Left colon (tissue), 2 donors: Measurements from ENCODE around the gene EMC7. TPM values are rescaled to one million over a fixed set of nuclear protein-coding genes. Genes with fewer than 3 reads are reported as not detected.
"Not testable (repeated sequence)": the region's sequence is repeated elsewhere in the genome, so short reads cannot be mapped to it uniquely, and the experiment has no call there.

Experiments used
- ATAC-seq: fragments of 200-7000 bp; cut with Tn5 transposase; one replicate; pipeline ENCODE4 v1.9.1; 2020; ENCODE audit warnings: mild to moderate bottlenecking, moderate library complexity
- DNase-seq, 2 donors: peaks; one replicate each; pipeline ENCODE4 v3.0.0-alpha.2; 2020
- intact Hi-C, 2 donors: fragments of 100-400 bp; cut with DNase I in 1 of 2; cut with micrococcal nuclease in 1 of 2; formaldehyde crosslinking; loops; one replicate each; pipeline versions ENCODE4 v1.11.2 to v1.14.0; 2022; cut with DNase I, micrococcal nuclease
- long read RNA-seq: library from polyadenylated mRNA; unstranded; transcript quantifications from one replicate; pipeline ENCODE4 v2.0.0, GENCODE V29; 2021
- total RNA-seq, 2 donors: library from RNA; stranded (reverse); fragmentation: NEBNext Ultra II Directional; extraction: Animal tissue kit (Norgen Biotek cat#: 25700); gene quantifications; one replicate each; pipeline ENCODE4 v1.2.1, GENCODE V29; 2021
- donor health status: DM: no; HTN: no; CAD: no.
- donor health status: DM: yes; HTN: yes; CAD: no.

EMC7 gene
- 10 to 100 TPM; 66.3 to 67.4 TPM for total RNA-seq
- long read RNA-seq, transcript EMC7-201 (5 exons, 1,155 nt), result major isoform, 99 of 102 reads
- long read RNA-seq, partial matches to known transcripts, result 2 of 102 reads
- long read RNA-seq, other reads (novel, unspliced or antisense), result 1 of 102 reads

DNA sequence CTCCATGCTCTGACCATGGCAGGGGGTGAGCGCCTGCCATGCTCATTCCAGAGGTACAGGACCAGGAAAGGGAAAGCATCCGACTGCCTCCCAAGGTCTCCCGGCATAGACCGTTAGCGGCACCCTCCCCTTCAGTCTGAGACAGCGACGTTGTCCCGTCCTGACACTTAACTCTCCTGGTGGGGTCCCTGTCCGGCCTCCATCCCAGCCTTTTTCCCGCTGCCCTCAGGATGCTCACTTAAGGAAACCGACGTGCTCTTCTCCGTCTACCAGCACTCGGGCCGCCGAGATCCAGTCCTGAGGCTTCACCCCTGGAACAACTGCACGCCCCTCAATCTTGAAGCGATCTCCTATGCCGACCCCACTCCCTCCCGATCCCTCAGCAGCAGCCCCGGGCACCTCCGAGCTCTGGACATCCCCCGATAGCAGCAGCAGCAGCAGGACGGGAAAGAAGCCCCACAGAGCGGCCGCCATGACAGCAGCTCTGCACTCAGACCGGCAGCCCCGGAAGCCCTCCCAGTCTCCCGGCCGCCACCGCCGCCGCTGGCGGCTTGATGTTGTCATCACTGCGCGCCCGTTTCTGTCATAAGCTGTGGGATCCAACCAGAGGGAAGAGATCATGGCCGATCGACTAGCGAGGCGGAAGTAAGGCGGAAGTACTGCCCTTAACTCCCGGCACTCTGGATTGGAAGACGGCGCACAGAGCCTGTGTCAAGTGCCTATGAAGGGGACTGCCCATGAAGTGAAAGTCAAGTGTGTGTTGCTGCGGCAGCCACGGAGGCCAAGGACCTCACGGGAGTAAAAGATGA is at the start of gene EMC7, which contains the start of gene PGBD4:
EMC7 (minus strand) TSS at position 497 of the 809 bp plus-strand sequence; CDS start at position 474, 23 bp downstream.
PGBD4 (plus strand) TSS at position 718 of the 809 bp plus-strand sequence. CDS start 449 bp downstream, outside the sequence.
- DNase-seq (peak; percentile 99), ATAC-seq (peak; percentile 99)
- intact Hi-C loops, result loop anchor here in 1 of 2 donors (5.0 kb wide), 1 partner anchor 121 kb away; no protein-coding TSS in a partner anchor

DNA sequence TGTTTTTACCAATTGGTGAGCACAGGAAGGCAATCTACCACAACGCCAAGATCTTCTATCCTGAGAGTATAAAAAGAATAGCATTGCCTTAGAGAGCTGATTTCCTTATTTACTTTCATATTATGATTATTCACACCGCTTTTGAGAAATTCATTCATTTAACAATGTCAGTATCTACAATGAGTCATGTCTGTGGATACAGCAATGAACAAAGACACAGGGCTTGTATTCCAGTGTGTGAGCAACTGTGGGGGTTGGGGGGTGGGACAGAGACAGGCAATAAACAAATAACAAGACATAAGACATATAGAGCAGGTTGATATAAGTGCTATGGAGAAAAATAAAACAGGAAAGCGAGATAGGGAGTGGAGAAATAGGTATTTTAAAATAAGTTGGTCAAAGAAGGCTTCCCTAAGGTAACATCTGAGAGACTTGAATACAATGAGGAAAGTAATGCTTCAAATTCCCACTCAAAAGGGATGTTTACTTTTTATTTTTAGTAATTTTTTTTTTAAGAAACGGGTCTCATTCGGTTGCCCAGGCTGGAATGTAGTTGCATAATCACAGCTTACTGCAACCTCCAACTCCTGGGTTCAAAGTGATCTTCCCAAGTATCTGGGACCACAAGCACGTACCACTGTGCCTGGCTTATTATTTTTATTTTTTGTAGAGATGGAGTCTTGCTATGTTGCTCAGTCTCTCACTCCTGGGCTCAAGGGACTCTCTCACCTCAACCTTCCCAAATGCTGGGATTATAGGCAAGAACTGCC is 45.9 kb upstream of the EMC7 start:
- intact Hi-C loops, result no loop called here
- DNase-seq (no peak), ATAC-seq (no peak)

DNA sequence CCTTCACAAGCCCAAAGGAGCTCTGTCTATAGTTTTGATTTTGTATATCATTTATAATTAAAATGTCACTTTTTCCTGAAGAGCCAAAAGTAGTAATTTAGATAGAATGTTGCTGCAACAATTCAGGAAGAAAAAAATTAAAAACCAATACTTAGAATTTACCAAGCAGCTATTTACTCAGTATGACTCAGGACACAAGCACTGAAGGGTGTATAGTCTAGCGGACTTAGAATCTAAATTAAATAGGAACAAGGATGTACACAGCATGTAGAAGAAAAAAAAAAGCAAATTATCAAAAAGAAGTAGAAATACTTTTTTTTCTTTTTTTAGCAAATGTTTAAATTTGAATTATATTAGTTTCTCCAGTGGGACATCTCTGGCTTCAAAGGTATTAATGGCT is 31.8 kb upstream of the EMC7 start:
- intact Hi-C loops, result no loop called here

DNA sequence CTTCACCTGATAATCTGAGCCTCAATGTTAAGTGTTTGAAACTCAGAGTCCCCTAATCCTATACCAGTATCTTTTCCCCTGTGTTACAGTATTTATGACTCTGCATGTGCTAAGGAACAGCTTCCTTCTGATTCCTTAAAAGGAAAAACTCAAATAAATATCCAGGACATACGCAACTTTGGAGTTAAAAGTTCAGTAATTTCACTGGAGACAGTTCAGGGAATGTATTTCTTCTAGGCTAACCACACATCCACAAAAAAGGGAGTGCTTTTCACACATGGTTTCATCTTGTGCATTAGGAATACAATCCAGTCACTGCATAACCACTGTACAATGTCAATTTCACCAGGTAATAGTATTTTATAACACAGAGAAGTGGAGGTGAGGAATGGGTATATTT is 31.2 kb upstream of the EMC7 start:
- intact Hi-C loops, result no loop called here
- no peak for DNase-seq
- ATAC-seq, result no peak

More for the DNA sequence above, 31.8 kb upstream of the EMC7 start:
- ATAC-seq (no peak), DNase-seq (no peak)

DNA sequence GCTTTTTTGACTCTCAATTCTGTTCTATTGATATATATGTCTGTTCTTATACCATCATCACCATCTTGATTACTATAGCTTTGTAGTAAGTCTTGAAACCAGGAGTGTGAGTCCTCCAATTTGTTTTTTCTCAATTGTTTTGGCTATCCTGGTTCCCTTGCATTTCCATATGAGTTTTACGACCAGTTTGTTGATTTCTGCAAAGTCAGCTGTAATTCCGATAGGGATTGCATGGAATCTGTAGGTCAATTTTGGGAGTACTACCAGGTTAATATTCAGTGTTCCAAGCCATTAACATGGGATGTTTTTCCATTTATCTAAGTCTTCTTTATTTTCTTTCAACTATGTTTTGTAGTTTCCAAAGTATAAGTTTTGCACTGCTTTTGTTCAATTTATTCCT is 27.2 kb upstream of the EMC7 start:
- DNase-seq (no peak), ATAC-seq (no peak)
- intact Hi-C loops, result no loop called here

DNA sequence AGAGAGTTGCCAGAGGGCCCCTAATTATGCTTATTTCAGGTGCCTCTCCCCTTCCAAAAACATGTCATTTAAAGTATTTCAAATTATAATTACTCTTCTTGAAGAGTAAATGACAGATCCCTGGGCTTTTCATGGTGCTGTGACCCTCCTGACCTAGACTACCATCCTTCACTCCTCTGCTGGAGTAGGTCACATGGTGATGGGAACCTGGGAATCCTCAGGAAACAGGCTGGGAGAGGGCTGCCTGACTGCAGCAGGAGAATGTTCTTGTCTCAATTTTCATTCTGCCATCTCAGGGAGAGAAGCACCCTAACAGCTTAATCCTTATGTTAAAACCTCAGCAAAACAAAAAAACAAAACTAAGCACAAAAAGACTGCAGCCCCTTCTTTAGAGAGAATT is 24.9 kb upstream of the EMC7 start:
- ATAC-seq (no peak), DNase-seq (no peak)
- intact Hi-C loops, result no loop called here

DNA sequence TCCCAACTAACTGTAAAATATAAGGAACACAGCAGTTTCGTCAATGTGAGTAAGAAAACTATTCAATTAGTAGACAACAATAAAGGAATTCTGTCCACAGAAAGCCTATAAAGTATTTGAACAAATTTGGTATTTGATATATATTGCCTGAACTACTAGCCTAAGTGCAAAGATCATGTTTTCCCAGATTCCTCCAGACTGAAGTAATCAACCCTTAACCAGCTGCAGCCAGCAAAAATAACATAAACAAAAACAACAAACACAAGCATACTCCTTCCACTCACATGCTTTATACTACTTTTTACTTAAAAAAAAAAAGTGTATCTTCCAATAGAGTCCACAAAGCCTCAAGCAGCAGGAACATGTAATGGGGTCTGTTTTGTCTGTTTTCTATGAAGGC is 24.3 kb upstream of the EMC7 start:
- no peak for DNase-seq
- intact Hi-C loops, result no loop called here
- ATAC-seq, result no peak

DNA sequence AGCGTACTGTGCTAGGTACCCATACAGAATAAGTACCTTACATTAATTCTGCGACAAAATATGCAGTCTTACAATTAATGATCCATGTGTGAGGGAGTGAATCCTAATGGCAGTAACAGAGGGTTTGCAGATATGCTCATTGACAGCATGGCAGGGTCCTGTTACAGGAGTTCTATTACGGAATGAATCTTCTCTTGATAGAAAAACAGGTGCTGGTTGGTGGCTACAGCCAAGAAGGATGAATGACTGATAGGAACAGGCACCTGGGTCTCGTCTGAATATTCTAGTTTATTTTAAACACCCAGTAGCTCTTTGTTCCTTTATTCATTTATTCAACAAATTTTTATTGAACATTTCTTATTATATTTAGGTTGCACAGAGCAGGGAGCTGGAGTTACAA is 23.0 kb upstream of the EMC7 start:
- DNase-seq (no peak), ATAC-seq (no peak)
- intact Hi-C loops, result no loop called here

DNA sequence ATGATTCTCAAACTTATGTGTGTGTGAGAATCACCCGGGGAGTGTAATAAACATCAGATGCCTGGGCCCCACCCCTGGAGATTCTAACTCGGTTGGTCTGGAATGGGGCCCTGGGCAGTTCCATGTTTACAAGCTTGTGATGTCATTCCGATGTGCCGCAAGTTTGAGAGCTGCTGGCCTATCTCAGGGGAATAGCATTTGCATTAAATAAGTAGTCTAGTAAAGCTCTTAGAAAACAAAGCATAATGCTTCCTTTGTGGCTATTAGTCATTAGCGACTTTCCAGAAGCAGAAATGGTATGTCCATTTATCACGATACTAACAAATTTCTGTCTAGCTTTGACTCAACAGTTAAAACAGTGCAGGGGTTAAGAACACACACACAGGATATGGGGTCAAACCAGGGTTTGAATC is 21.1 kb upstream of the EMC7 start:
- DNase-seq, result no peak
- ATAC-seq, result no peak
- intact Hi-C loops, result no loop called here

DNA sequence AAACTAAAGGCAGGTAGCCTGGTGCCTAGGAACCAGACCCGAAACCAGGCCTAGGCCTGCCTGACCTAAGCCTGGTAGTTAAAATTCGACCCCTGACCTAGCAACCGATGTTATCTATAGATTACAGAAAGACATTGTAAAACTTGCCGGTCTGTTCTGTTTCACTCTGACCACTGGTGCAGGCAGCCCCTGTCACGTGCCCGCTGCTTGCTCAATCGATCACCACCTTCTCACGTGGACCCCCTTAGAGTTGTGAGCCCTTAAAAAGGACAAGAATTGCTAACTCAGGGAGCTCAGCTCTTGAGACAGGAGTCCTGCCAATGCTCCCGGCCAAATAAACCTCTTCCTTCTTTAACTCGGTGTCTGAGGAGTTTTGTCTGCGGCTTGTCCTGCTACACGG is 20.1 kb upstream of the EMC7 start:
- ATAC-seq, DNase-seq, intact Hi-C loops: not testable (repeated sequence)

DNA sequence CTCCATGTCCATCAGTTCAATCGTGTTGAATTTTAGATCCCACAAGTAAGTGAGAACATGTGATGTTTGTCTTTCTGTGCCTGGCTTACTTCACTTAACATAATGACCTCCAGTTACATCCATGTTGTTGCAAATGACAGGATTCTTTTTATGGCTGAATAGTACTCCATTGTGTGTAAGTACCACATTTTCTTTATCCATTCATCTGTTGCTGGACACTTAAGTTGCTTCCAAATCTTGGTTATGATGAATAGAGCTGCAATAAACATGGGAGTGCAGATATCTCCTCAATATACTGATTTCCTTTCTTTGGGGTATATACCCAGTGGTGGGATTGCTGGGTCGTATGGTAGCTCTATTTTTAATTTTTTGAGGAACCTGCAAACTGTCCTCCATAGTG is 18.8 kb upstream of the EMC7 start:
- intact Hi-C loops, DNase-seq, ATAC-seq: not testable (repeated sequence)

DNA sequence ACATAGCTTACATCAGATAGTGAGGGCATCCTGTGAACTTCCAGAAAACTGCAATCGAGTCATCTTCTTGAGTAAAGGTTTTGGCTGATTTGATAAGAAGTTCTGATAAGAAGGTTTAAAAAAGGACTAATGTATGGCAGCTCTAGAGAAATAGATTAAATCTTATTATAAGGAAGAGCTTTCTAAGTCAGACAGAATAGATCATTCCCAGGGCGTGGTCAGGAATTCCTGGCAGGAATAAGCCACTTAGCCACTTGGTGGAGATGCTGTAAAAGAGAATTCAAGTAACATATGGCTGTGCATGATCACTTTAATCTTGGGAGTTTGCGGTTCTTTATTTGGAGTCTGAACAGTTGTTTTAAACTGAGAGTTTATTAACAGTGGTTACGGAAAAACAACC is 17.6 kb upstream of the EMC7 start:
- intact Hi-C loops, result no loop called here
- ATAC-seq, result peak; percentile 59
- no peak for DNase-seq

DNA sequence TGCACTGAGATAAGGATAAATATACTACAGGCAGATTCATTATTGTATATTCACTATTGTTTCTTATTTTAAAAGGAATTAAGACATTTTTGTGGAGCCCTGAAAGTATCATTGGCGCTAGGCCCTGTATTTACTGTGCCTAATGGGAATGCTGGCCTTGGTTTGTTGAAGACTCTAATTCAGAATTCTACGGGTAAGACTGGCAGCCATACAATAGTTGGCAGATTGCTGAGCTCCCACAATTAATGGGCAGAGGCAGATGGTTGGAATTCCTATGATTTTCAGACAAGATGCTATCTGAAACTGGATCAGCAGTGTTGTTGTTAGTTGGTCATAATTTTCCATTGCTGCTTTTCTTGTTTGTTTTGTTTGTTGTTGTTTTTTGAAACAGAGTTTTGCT is 15.0 kb upstream of the EMC7 start:
- intact Hi-C loops, result no loop called here
- no peak for DNase-seq
- no peak for ATAC-seq

DNA sequence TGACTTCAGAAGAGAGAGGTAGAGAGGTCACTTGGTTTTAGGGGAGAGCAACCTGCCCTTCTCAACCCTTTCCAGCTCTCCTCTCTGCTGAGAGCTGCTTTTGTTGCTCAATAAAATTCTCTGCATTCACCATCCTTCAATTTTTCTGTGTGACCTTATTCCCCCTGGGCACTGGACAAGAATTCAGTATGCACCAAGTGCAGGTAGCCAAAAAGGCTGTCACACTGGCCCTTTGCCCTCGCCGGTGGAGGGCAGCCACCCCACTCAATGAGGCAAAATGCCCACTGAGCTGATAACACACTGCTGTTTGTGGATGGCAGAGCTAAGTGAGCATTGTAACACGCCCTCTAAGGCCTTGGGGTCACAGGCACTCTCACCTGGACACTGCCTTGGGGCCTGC is 13.1 kb upstream of the EMC7 start:
- ATAC-seq (no peak), DNase-seq (no peak)
- intact Hi-C loops, result no loop called here

DNA sequence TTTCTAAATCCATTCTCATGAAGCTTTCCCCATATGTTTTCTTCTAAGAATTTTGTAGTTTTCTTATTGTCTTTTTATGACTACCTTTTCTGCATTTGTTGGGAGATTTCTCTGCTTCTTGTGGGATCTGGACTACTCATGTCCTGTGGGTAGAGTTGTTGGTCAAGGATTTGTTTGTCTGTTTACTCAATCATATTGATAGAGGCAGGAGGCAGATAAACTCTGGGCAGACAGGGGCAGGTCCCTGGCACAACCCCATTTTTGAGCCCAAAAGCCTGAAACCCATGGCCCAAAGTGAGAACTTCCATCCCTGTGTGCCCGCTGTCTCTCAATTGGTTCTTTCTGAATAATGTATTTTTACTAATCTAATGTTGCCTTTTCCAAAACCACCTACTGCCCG is 12.6 kb upstream of the EMC7 start:
- DNase-seq (no peak), ATAC-seq (no peak)
- intact Hi-C loops, result no loop called here

DNA sequence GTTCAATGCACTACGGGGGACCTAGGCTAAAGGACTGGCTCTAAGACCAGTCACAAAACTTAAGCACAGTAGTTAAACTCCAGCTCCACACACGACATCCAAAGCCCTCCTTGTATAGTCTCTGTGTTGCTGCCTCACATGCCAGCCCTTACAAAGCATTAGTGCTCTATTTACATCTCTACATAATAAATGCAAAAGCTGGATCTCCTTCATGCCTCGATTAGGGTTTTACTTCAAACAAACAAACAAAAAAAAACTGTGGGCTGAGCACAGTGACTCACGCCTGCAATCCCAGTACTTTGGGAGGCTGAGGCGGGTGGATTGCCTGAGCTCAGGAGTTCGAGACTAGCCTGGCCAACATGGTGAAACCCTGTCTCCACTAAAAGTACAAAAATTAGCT is 9.8 kb upstream of the EMC7 start:
- intact Hi-C loops, result no loop called here
- ATAC-seq, result no peak
- no peak for DNase-seq

DNA sequence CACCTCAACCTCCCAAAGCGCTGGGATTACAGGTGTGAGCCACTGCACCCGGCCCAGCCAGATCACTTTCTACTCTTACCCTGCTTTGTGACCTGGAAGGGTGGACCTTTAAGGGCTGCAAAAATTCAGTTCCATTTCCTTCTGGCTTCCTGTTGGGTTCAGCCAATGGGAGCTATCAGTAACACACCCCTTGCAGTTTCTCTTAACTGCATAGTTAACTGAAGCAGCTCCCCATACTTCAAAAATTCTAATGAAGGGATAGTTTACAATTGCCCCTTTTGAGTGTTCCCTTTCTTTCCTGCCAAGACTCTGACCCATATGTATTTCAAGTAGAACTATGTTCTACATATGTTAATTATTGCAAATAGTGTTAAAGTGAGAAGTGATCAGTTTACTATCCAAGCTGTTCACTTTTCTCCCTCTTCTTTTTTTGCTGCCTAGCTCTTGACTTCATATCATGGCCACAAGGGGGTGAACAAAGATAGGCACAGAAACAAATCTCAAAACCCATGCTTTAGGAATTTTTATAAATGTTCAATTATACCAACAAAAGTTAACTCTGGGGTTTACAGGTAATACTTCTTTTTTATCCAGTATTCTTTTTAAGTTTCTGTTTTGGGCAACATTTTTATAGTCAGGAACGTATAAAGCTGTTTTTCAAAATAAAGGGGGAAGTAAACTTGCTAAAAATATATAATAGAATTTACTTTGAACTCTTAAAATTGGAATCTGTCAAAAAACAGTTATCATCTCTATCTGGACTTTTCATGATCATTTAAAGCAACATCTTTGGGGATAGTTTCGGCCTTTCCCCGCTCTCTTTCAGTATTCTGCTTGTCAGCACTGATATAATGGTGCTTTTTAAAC is 8.4 kb upstream of the EMC7 start:
- DNase-seq (no peak), ATAC-seq (peak; percentile 44)
- intact Hi-C loops, result no loop called here

DNA sequence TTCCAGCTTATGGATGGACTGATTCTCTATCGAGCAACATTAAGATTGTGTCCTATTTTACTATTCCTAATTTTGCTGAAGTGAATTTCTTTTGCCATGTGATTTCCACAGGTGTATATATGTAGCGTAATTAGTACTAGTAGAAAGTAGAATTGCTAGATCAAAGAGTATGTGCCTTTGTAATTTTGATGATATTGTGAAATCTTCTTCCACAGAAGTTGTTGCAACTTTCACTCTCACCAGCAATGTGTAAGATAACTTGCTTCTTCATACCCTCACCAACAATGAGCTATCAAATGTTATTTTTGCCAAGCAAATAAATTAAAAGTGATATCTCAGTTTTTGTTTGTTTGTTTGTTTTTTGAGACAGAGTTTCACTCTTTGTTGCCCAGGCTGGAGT is 5.7 kb upstream of the EMC7 start:
- intact Hi-C loops, result no loop called here
- no peak for ATAC-seq

DNA sequence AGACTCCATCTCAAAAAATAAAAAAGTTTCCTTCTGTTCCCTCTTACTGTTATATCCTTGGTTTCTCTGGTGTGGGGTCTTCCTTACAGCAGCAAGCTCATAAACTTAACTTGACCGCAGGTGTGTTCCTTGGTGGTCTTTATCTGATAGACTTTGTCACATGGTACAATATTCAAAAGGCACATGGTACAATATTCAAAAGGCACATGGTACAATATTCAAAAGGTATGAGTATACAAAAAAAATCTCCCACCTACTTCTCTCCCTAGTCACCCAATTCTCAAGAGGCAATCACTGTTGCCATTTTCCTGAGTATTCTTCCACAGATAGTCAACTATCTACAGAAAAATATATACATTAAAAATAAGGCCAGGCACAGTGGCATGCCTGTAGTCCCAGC is 4.8 kb upstream of the EMC7 start:
- intact Hi-C loops, result no loop called here
- ATAC-seq, result no peak
- no peak for DNase-seq

More for the DNA sequence above, 5.7 kb upstream of the EMC7 start:
- DNase-seq, result no peak
